ENCODE measurements around the gene SH3BP5L.
A peak's percentile ranks its signal among the peaks of the same experiment; 100 is the strongest.

The SH3BP5L gene

DNA sequence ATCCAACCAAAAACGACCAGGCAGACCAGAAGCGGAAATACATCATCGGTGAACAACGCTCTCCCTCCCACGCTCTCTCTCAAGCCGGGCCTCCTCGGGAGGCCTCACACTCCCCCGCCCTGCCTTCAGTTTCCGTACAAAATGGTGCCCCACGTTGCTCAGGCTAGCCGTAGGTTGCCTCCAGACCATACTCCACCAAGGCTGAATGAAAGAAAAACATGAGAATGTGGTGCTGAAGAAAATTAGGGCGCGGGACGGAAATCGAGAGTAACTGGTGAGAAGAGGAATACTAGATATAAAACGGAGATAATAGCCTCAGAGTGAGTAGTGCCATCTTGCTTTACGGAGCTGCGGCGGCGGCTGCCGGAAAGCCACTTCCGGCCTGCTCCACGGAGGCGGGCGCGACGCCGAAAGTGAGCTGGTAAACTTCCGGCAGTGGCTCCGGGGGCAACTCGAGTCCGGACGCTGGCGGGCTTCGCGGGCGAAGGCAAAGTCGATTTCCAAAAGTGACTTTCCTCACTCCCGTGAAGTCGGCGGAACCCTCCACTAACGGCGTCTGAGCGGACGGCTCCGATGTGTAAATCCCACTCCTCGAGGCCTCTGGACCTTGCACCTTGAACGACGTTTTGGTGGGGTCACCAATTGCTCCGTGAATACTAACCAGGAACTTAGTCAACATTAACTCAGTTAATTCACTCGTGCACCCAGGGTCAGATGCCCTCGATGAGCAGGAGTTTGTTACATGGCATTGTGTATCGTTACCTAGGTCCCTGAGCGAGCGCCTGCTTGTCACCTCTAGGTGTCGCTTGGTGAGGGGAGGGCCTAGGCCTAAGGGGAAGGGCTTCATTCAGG, at the start of gene SH3BP5L:
SH3BP5L (minus strand) TSS at position 7 of the 852 bp plus-strand sequence. CDS start 980 bp downstream, outside the sequence.
- peak; percentile 90 for DNase-seq (ENCODE audit: low read depth)

DNA sequence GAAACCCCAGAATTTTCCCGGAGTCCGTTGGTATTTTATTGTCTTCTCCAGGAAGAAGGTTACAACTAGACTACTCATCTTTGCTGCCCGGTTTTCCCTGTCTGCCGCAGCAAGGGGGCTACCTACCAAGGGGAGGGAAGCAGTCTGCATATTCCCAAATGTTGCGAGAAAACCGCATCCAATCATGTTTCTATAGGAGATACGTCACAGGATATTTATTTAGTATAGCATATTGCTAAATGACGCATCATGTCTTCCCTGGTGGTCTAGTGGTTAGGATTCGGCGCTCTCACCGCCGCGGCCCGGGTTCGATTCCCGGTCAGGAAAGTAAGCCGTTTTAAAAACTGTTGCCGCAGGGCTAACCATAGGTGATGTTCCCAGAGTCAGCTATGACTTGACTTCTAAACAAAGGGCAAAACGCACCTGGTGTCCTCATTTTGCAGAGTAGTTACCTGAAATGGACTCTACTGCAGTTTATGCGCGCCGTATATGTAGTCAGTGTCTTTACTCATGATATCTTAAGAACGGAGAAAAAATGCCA, 48.3 kb upstream of the SH3BP5L start:
- no peak for DNase-seq (ENCODE audit: low read depth)

- DNase-seq (ENCODE audit: low read depth), result peak; percentile 93
These were observed 47.8 kb upstream of the SH3BP5L start for GRCh38 chr1:248873409-248873992.

GRCh38 chr1:248872752-248873408, 47.2 kb upstream of the SH3BP5L start:
- peak; percentile 41 for DNase-seq (ENCODE audit: low read depth)

DNA sequence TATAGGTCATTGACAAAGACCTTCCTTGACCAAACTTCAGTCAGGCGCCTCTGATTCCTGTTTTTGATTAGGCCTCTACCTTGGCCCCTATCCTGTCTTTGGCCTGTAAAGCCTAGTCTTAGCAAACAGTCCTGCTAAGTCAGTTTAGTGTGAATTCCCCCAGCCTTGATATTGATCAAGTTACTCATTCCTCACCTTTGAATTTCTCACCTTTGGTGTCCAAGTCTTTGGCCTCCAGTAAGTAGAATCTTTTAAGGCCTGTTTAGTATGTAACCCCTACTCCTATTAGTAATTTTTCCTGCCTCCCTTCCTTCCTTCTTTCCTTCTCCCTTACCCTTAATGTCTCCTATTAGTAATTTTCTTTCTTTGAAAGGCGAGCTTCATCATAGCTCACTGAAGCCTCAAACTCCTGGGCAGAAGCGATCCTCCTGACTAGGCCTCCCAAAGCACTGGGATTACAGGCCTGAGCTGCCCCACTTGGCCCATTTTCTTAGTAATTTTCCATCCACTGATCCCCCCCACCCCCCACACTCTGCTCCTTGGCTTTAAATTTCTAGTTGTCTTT, 46.2 kb upstream of the SH3BP5L start:
- DNase-seq (ENCODE audit: low read depth), result no peak

GRCh38 chr1:248862998-248863881, 37.5 kb upstream of the SH3BP5L start:
- DNase-seq (ENCODE audit: low read depth), result peak; percentile 29

- no peak for DNase-seq (ENCODE audit: low read depth)
These were observed 36.9 kb upstream of the SH3BP5L start for GRCh38 chr1:248862695-248862997.

DNA sequence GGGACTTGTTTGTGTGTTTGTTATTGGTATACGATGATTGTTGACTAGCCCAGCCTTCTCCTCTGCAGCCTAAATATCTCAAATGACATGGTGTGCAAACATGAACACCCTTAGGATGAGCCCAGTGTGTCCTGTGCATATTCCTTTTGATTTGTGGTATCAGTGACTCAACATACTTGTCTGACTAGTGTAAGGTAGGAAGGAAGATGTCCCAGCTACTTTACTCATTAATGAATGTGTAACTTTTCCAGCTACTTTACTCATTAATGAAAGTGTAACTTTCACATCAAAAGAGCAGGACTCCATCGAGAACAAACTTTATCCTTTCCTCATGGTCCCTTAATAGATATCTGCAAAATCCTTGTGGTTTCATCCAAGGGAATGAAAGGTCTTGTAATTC, 35.9 kb upstream of the SH3BP5L start:
- no peak for DNase-seq (ENCODE audit: low read depth)

GRCh38 chr1:248860007-248860406, 34.3 kb upstream of the SH3BP5L start:
- DNase-seq (ENCODE audit: low read depth), result no peak

GRCh38 chr1:248858891-248859889, 33.5 kb upstream of the SH3BP5L start, which contains the start of gene ZNF692:
ZNF692 (minus strand) TSS chr1:248859085; CDS start chr1:248858309, 776 bp downstream.
- peak; percentile 74 for DNase-seq (ENCODE audit: low read depth)

DNA sequence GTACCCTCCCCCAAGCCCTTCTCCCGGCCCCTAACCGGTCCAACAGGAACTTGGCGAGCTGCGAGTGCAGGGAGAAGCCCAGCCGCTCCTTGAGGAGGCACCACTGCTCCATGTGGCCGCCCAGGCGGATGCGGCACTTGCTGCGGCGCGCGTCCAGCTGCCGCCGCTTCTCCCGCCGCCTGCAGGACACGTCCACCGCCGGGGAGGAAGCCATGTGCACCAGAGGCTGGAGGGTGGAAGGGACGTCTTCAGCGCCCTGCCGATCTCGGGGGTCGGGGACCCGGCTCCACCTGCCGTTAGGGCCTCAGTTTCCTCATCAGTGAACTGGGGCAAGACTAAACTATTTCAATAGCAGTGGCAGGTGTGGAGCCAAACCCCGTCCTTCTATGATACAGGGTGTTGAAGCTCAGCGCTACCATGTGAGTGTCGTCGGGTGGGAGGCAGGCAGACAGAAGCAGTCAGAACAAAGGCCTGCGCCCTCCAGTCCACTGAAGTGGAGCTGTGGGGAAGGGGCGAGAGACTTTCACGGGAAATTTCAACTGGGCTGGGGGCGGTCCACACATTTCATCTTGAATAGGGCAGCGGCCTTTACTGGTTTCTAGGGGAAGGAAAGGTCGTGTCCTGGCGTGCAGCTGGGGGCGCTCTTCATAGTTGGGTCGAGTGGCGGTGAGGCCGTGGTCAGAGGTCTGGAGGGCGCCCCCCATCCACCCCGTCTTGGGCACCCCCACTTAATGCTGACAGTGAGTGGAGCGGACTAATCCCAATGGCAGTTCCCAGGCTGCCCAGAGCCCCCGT, 32.6 kb upstream of the SH3BP5L start:
- DNase-seq (ENCODE audit: low read depth), result peak; percentile 26

GRCh38 chr1:248857749-248858095, 32.0 kb upstream of the SH3BP5L start:
- no peak for DNase-seq (ENCODE audit: low read depth)

GRCh38 chr1:248857201-248857600, 31.5 kb upstream of the SH3BP5L start:
- no peak for DNase-seq (ENCODE audit: low read depth)

- no peak for DNase-seq (ENCODE audit: low read depth)
These were observed 30.5 kb upstream of the SH3BP5L start for GRCh38 chr1:248856176-248856575.

DNA sequence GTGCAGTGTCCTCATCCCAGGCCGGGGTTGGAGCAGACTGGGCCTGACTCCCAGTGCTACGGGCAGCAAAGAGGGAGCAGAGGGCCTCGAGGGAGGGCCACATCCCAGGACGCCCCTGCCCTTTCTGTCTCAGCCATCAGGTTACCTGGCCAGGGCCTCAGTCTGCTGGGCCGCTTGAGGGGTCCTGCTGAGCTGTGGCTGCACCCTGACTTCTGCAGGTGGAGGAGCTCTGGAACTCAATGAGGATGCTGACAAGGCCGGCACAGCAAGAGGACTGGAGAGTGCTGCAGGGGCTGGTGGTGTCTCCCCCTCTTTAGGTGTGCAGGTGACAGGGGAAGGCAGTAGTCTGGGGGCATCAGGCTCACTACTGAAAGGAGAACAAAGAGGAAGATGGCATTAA, 29.9 kb upstream of the SH3BP5L start:
- no peak for DNase-seq (ENCODE audit: low read depth)

DNA sequence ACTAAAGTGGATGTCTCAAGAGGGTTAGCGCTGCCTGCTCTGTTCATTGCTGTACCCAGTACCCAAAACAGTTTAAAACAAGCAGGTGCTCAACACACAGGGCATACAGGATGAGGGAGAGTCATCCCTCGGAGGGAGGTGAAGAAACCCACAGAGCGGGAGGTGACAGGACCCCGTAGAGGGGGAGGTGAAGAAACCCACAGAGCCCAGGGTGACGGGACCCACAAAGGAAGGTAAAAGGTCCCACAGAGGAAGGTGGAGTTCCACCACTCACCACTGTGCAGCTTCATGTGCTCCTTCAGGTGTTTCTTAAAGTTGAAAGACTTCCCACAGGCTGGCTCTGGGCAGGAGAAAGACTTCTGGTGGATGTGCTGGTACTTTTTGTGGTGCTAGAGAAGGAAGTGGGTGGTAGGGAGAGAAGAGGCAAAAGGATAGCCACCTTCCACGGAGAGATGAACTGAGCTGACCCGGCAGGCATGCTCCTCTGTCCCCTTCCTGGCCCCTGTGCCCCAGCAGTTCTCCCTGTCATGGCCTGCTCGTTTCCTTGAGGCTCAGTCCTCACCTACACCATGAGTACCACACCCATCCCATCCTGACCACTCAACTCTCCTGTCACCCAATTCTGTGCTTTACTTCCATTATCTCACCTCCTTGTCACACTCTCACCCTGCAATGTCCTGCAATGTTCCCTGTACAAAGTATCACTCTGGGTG, 28.1 kb upstream of the SH3BP5L start:
- no peak for DNase-seq (ENCODE audit: low read depth)

DNA sequence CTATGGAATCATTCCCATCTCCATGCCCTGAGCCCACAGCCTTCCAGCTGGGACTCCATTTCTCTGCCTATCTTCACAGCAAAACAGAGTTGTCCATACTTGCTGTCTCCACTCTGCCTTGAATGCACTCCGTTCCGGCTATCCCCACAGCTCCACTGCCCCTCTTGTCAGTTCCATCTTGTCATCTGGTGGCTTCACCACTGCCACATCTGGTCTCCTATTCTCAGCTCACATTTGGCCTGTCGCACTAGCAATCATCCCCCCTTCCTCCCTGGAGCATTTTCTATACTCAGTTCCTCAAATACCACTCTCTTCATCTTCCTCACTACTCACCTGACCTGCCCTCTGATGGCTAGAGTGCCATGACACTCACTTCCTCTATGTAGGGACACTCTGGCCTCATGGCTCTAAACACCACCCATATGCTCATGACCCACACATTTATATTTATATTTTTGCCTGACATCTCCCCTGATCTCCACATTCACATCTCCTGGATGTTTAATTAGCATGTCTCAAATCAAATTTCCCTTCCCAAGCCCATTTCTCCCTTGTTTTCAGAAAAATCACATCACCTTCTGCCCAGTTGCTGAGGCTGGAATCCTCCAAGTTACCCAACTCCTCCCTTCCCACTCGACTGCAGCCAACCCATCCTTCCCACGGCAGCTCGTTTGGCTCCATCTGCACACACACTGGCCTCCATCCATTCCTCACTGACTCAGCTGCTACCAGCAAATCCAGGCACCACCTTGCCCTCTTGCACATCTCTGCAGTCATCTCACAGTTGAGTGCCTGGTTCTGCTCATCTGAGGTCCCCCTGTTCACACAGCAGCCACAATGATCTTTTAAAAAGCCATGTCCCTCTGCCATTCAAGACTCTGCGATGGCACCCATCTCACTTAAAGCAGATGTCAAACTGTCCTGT, 27.0 kb upstream of the SH3BP5L start:
- DNase-seq (ENCODE audit: low read depth), result no peak

DNA sequence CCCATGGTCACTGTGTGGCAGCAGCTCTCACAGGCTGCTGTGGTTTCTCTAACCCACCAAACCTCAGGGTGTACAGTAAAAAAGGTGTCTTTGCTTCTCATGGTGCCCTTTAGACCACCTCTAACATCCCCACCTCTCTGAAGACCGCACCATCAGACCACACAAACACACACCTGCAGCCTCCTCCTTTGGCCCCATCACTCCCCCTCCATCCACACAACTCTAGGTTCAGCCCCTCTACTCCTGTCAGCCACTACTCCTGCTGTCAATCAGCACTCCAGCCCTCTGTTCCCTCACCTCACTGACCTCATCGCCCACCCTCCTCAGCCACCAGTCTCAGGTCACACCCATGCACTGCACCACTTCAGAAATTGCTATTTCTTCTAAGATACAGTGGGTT, 25.7 kb upstream of the SH3BP5L start:
- DNase-seq (ENCODE audit: low read depth), result no peak
